Activated naive CD4-positive, alpha-beta T cell treated with anti-CD3 and anti-CD28 coated beads, Interleukin-2, amount 10 ng/mL, durations not matched to agents 7 days and 5 days (primary cell): ENCODE measurements around the gene FOXF1.

Source experiments
- CTCF ChIA-PET: fragments of 350-600 bp; sonication (Branson Sonifier 250); formaldehyde crosslinking; loops from one replicate; lab custom pipeline; 2021; ENCODE audit warnings: antibody characterized with exemption; lab: Charles Lee
- DNase-seq: peaks from one replicate; pipeline ENCODE4 v3.0.0-alpha.2; 2020
- H3K27ac Mint-ChIP-seq: one replicate; pipeline ENCODE4 v1.8.0; 2021; ENCODE audit warnings: mild to moderate bottlenecking, moderate library complexity, mixed read lengths
- H3K27me3 Mint-ChIP-seq: one replicate; pipeline ENCODE4 v1.8.0; 2021; ENCODE audit warnings: mild to moderate bottlenecking, mixed read lengths
- H3K36me3 Mint-ChIP-seq: one replicate; pipeline ENCODE4 v1.8.0; 2021; ENCODE audit warnings: mixed read lengths
- H3K4me1 Mint-ChIP-seq: one replicate; pipeline ENCODE4 v1.8.0; 2021; ENCODE audit warnings: mixed read lengths
- H3K4me3 Mint-ChIP-seq: one replicate; pipeline ENCODE4 v1.8.0; 2021; ENCODE audit warnings: mild to moderate bottlenecking, moderate library complexity, mixed read lengths
- H3K9me3 Mint-ChIP-seq: one replicate; pipeline ENCODE4 v1.8.0; 2021; ENCODE audit warnings: mixed read lengths

The FOXF1 gene

GRCh38 chr16:86550281-86550680 is 40.0 kb downstream of the FOXF1 start:
- CTCF ChIA-PET: interaction anchor here (0.6 to 0.7 kb wide), 2 partner anchors 8 to 729 kb away, joined by 3 read pairs; no protein-coding TSS in a partner anchor
- Mint-ChIP-seq H3K4me3 (no peak overlapping the region), H3K36me3 (peaks cover 16% of the 10 kb centered on the region), H3K9me3 (no peaks in the 10 kb centered on the region), H3K27me3 (peaks cover 5% of the 10 kb centered on the region), H3K4me1 (peaks cover 21% of the 10 kb centered on the region), H3K27ac (no peak overlapping the region)
- no peak for DNase-seq

GRCh38 chr16:86553356-86553755 is 43.0 kb downstream of the FOXF1 start:
- CTCF ChIA-PET: no interaction called here
- Mint-ChIP-seq H3K36me3 (peaks cover 10% of the 10 kb centered on the region), H3K4me1 (peaks cover 27% of the 10 kb centered on the region), H3K27me3 (peaks cover 20% of the 10 kb centered on the region), H3K27ac (no peak overlapping the region), H3K9me3 (no peaks in the 10 kb centered on the region), H3K4me3 (peak overlapping the region; percentile 94)
- DNase-seq: no peak

DNA sequence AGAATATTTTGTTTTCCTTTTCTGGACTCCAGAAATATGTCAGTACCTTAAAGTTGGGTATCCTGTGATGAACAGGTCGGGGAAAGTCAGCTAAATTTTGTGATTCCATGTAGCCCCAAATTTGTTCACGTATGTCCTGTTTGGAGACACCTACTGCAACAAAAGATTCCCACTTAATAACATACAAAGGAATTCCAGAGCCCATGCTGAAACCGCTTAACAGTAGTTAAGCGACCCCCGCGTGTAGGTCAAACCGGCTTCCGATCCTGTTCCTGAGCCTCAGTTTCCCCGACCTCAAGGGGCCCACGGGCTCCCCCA is 44.2 kb downstream of the FOXF1 start:
- CTCF ChIA-PET: no interaction called here
- no peaks in the 10 kb centered on the region for H3K9me3 Mint-ChIP-seq
- H3K36me3 Mint-ChIP-seq: peaks cover 9% of the 10 kb centered on the region
- peaks cover 27% of the 10 kb centered on the region for H3K4me1 Mint-ChIP-seq
- H3K27me3 Mint-ChIP-seq: peaks cover 24% of the 10 kb centered on the region
- H3K27ac Mint-ChIP-seq: peak overlapping the region; percentile 97
- DNase-seq: no peak
- H3K4me3 Mint-ChIP-seq: peak overlapping the region; percentile 94

- Mint-ChIP-seq H3K4me1 (peaks cover 27% of the 10 kb centered on the region), H3K36me3 (peaks cover 9% of the 10 kb centered on the region), H3K27me3 (peaks cover 24% of the 10 kb centered on the region), H3K9me3 (no peaks in the 10 kb centered on the region), H3K4me3 (peak within 1 kb of the TSS; percentile 94), H3K27ac (peak within 1 kb of the TSS; percentile 97)
- CTCF ChIA-PET: no interaction called here
- DNase-seq: peak; percentile 94
Observed at GRCh38 chr16:86554917-86555703, 44.8 kb downstream of the FOXF1 start, which contains the start of gene MTHFSD. TSS of gene MTHFSD (minus strand) at chr16:86555235. CDS start at chr16:86555184, 51 bp downstream.

- no peak for DNase-seq
- H3K9me3 Mint-ChIP-seq: no peaks in the 10 kb centered on the region
- H3K4me1 Mint-ChIP-seq: peaks cover 27% of the 10 kb centered on the region
- CTCF ChIA-PET: no interaction called here
- H3K27ac Mint-ChIP-seq: peak overlapping the region; percentile 97
- peaks cover 9% of the 10 kb centered on the region for H3K36me3 Mint-ChIP-seq
- peak overlapping the region; percentile 94 for H3K4me3 Mint-ChIP-seq
- peaks cover 24% of the 10 kb centered on the region for H3K27me3 Mint-ChIP-seq
Observed at GRCh38 chr16:86555704-86556075, 45.4 kb downstream of the FOXF1 start.

- Mint-ChIP-seq H3K4me1 (peaks cover 27% of the 10 kb centered on the region), H3K27ac (no peak overlapping the region), H3K27me3 (peaks cover 28% of the 10 kb centered on the region), H3K9me3 (no peaks in the 10 kb centered on the region), H3K4me3 (no peak overlapping the region), H3K36me3 (peaks cover 9% of the 10 kb centered on the region)
- DNase-seq: no peak
- CTCF ChIA-PET: no interaction called here
Observed at GRCh38 chr16:86556576-86556975, 46.2 kb downstream of the FOXF1 start.

DNA sequence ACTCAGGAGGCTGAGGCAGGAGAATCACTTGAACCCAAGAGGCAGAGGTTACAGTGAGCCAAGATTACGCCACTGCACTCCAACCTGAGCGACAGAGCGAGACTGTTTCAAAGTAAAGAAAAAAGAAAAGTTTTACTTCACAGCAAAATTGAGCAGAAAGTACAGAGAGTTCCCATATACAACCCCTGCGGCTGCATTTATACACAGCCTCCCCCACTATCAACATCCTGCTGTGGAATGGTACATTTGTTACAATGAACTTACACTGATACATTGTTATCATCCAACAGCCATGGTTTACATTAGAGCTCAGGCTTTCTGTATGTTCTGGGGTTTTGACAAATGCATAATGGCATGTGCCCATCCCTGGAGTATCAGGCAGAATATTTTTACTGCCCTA is 47.3 kb downstream of the FOXF1 start:
- DNase-seq: no peak
- CTCF ChIA-PET: interaction anchor here (0.6 to 1.0 kb wide), 2 partner anchors 37 to 505 kb away, joined by 3 to 5 read pairs; no protein-coding TSS in a partner anchor
- Mint-ChIP-seq H3K36me3 (peaks cover 8% of the 10 kb centered on the region), H3K9me3 (no peaks in the 10 kb centered on the region), H3K27ac (no peak overlapping the region), H3K4me1 (peaks cover 25% of the 10 kb centered on the region), H3K27me3 (peaks cover 36% of the 10 kb centered on the region), H3K4me3 (no peak overlapping the region)

GRCh38 chr16:86558355-86559193 is 48.2 kb downstream of the FOXF1 start:
- H3K4me3 Mint-ChIP-seq: no peak overlapping the region
- no peak overlapping the region for H3K27ac Mint-ChIP-seq
- CTCF ChIA-PET: interaction anchor here (0.6 to 1.0 kb wide), 2 partner anchors 9 to 504 kb away, joined by 3 to 5 read pairs; no protein-coding TSS in a partner anchor
- H3K36me3 Mint-ChIP-seq: peaks cover 5% of the 10 kb centered on the region
- H3K4me1 Mint-ChIP-seq: peaks cover 23% of the 10 kb centered on the region
- no peak for DNase-seq
- H3K9me3 Mint-ChIP-seq: no peaks in the 10 kb centered on the region
- H3K27me3 Mint-ChIP-seq: peaks cover 46% of the 10 kb centered on the region

GRCh38 chr16:86559802-86560305 is 49.5 kb downstream of the FOXF1 start:
- Mint-ChIP-seq H3K4me3 (no peak overlapping the region), H3K36me3 (peaks cover 2% of the 10 kb centered on the region), H3K9me3 (no peaks in the 10 kb centered on the region), H3K27me3 (peaks cover 58% of the 10 kb centered on the region), H3K4me1 (peaks cover 18% of the 10 kb centered on the region), H3K27ac (no peak overlapping the region)
- CTCF ChIA-PET: no interaction called here
- DNase-seq: no peak

DNA sequence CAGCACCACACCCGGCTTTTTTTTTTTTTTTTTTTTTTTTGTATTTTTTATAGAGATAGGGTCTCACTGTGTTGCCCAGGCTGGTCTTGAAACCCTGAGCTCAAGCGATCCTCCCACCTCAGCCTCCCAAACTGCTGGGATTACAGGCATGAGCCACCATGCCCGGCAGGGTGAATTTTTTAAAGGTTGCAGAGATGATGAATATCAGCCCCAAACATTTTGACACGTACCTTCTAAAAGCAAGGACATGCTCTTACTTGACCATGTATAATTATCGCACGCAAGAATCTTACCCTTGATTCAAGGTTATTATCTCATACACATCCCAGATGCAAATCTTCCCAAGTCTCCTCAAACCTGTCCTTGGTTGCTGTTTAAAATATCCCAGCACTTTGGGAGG is 52.0 kb downstream of the FOXF1 start:
- peaks cover 69% of the 10 kb centered on the region for H3K27me3 Mint-ChIP-seq
- H3K4me1 Mint-ChIP-seq: peaks cover 8% of the 10 kb centered on the region
- H3K9me3 Mint-ChIP-seq: no peaks in the 10 kb centered on the region
- no peaks in the 10 kb centered on the region for H3K36me3 Mint-ChIP-seq
- no peak overlapping the region for H3K27ac Mint-ChIP-seq
- CTCF ChIA-PET: interaction anchor here (1.3 to 3.1 kb wide), 2 partner anchors 311 to 501 kb away, joined by 7 to 18 read pairs; no protein-coding TSS in a partner anchor
- no peak for DNase-seq
- H3K4me3 Mint-ChIP-seq: no peak overlapping the region

- Mint-ChIP-seq H3K27ac (no peak overlapping the region), H3K4me1 (peaks cover 8% of the 10 kb centered on the region), H3K9me3 (no peaks in the 10 kb centered on the region), H3K36me3 (no peaks in the 10 kb centered on the region), H3K4me3 (peak overlapping the region; percentile 21), H3K27me3 (peaks cover 71% of the 10 kb centered on the region)
- CTCF ChIA-PET: interaction anchor here (0.6 to 3.1 kb wide), 10 partner anchors 13 to 716 kb away, joined by 3 to 19 read pairs (median 4); no protein-coding TSS in a partner anchor
- DNase-seq: peak; percentile 92
Observed at GRCh38 chr16:86563469-86564345, 53.4 kb downstream of the FOXF1 start.
